NCI-H524 treated with DMSO at 0.1 percent for 48 hours (cell line): ENCODE data around the gene COL9A1.

Experiments used
- DNase-seq: peaks from one replicate; lab custom pipeline; 2025; lab: John Stamatoyannopoulos, UW

Gene COL9A1

GRCh38 chr6:70171236-70171635, 131.6 kb downstream of the COL9A1 start:
- DNase-seq, result no peak

- no peak for DNase-seq
Measured at GRCh38 chr6:70168681-70169377, 134.1 kb downstream of the COL9A1 start.
